ENCODE results near the gene COPA. TPM values are rescaled to one million over a fixed set of nuclear protein-coding genes. Genes with fewer than 3 reads are reported as not detected.

COPA gene
- polyA plus RNA-seq, 1 of the 3 experiments (the other 2 are of a cell fraction), result 91.4 TPM

DNA sequence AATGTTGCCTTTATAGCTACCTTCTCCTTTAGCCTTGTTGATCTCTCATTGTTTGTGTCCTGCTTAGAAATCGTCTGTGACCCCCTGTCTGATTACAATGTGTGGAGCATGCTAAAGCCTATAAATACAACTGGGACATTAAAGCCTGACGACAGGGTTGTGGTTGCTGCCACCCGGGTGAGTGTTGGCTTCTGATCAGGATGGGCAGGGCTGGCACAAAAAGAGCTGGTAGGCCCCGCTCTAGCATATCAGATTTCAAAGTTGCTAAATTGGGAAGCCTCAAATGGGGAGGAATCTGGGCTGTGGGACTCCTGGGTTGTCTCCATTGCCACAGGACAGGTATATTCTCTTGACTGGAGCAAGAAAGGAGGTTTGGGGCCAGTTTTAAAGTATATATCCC lies 8.6 kb upstream of the COPA start:
- CTCF ChIA-PET, result interaction anchor here (0.6 to 6.4 kb wide), 7 partner anchors 9 to 99 kb away, joined by 3 to 100 read pairs (median 4); no protein-coding TSS in a partner anchor
- WGBS (ENCODE audit: low lambda C conversion rate), result 92% methylated on average over 4 of the region's 4 CpGs
- no peaks in the 10 kb centered on the region for H3F3A ChIP-seq (replicated peaks; ENCODE audit: insufficient read depth)

More for the DNA sequence above, 8.6 kb upstream of the COPA start:
- H3K9me3 ChIP-seq, result no peaks in the 10 kb centered on the region
- H3K79me2 ChIP-seq (ENCODE audit: insufficient read depth), result peaks cover 5% of the 10 kb centered on the region; the same call in 1 of the 2 replicates
- peaks cover 44 to 91% of the 10 kb centered on the region in 2 experiments for H3K36me3 ChIP-seq (replicated peaks in 1 of 2; ENCODE audit: control insufficient read depth in 1 of 2, insufficient read depth in 2 of 2, low read length in 1 of 2)
- POLR2A ChIA-PET, result no interaction called here
- no peak overlapping the region for H3K27ac ChIP-seq (ENCODE audit: low read depth in 2 of 2, low read length in 1 of 2)
- H2AFZ ChIP-seq (ENCODE audit: low read depth), result no peak overlapping the region
- H3K4me2 ChIP-seq, result no peak overlapping the region
- no peaks in the 10 kb centered on the region for H4K20me1 ChIP-seq (ENCODE audit: insufficient read depth)
- H3K9ac ChIP-seq, result no peak overlapping the region
- no peaks in the 10 kb centered on the region for H3K9me2 ChIP-seq
- no peaks in the 10 kb centered on the region for H3K27me3 ChIP-seq (ENCODE audit: insufficient read depth)
- H3K4me1 ChIP-seq (ENCODE audit: control insufficient read depth in 1 of 2, insufficient read depth in 2 of 2, low read depth in 1 of 2, low read length in 1 of 2), result no peaks in the 10 kb centered on the region
- H3K4me3 ChIP-seq (ENCODE audit: low read depth in 2 of 2, low read length in 1 of 2), result no peak overlapping the region
- DNase-seq, result no peak
- TF ChIP-seq RCOR1 (IDR thresholded peaks at IDR 0.05; ENCODE audit: low read length), result no peak
- TF ChIP-seq TCF12 (IDR thresholded peaks at IDR 0.05), result no peak
- TF ChIP-seq GABPA (IDR thresholded peaks at IDR 0.05; ENCODE audit: low read depth), result no peak
- TF ChIP-seq ZBTB33 (IDR thresholded peaks at IDR 0.05; ENCODE audit: borderline replicate concordance, low read depth), result no peak
- no peak for TF ChIP-seq RAD21 (IDR thresholded peaks at IDR 0.05; ENCODE audit: low read length)
- no peak for TF ChIP-seq RFX5 (IDR thresholded peaks at IDR 0.05; ENCODE audit: low read length)
- no peak for TF ChIP-seq REST (IDR thresholded peaks at IDR 0.05; ENCODE audit: low read depth, low read length)
- no peak for TF ChIP-seq MEF2A (IDR thresholded peaks at IDR 0.05; ENCODE audit: borderline replicate concordance, low read depth)
- no peak for TF ChIP-seq USF1 (IDR thresholded peaks at IDR 0.05; ENCODE audit: borderline replicate concordance, low read depth)
- TF ChIP-seq SMC3 (IDR thresholded peaks at IDR 0.05; ENCODE audit: low read depth, low read length), result no peak
- no peak for TF ChIP-seq EP300 (IDR thresholded peaks at IDR 0.05; ENCODE audit: borderline replicate concordance in 1 of 2, low read depth in 1 of 2, low read length in 1 of 2)
- no peak for TF ChIP-seq NFIC (IDR thresholded peaks at IDR 0.05; ENCODE audit: borderline replicate concordance)
- TF ChIP-seq CHD2 (IDR thresholded peaks at IDR 0.05; ENCODE audit: low read length, partially characterized antibody), result no peak
- TF ChIP-seq FOXM1 (IDR thresholded peaks at IDR 0.05; ENCODE audit: low read depth), result no peak
